Measurements from ENCODE around the gene IGFBP7.

Gene IGFBP7

DNA sequence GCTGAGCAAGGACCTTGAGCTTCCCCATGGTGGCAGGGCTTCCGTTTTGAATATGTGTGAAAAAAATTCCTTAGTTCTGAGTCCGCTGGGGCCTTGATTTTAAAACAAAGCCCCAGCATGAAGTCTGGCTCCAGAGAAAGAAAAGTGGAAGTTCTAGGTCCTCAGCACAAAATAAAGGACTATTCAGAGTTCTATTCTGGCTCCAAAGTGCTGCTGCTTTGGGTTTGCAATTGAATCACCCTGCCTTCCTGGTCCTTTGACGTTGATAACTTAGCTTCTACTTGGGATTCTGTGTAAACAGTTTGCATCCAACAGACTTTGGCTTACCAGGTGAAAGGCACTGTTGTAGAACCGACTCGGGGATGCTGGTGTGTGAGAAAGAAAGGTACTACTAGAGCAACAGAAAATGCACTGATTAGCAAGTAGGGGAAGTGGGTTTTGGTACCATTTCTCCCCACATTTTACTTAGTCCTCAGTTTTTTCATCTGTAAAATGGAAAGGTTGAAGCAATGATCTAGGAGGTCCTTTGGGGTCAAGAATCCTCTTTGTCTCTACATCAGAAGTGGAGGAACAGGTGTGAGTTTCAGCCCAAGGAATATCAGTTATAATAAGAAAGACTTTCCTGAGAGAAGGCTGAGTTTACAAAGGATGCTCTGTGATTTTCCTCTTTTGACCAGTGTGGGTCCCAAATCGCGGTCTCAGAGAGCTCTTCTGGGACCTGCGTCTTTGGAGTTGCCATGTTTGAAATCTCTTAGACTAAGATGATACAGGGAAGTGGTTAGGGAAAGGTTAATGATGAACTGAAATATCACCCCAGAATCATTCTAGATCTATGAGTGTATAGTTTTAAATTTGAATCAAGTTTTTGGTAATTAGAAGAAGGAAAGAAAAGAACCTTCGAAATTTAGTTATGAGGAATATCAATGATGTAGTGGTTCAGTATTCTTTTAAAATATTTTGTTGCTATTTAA is 28.2 kb downstream of the IGFBP7 start:
- Histone ChIP-seq H3K4me1 (ENCODE audit: control insufficient read depth, insufficient read depth, low read length) (peaks cover 42% of the 10 kb centered on the region), H3K4me3 (ENCODE audit: low read depth, low read length) (no peak overlapping the region), H3K36me3 (ENCODE audit: control insufficient read depth, insufficient read depth, low read length) (no peaks in the 10 kb centered on the region), H3K9me3 (ENCODE audit: control insufficient read depth, insufficient read depth, low read depth, low read length) (peaks cover 7% of the 10 kb centered on the region; the same call in 1 of the 2 replicates), H3K27me3 (ENCODE audit: control insufficient read depth, insufficient read depth, low read length) (no peaks in the 10 kb centered on the region), H3K27ac (ENCODE audit: low read depth, low read length) (peak overlapping the region; percentile 84; the same call in 1 of the 2 replicates), H3K9ac (ENCODE audit: low read length) (peak overlapping the region; percentile 11)

DNA sequence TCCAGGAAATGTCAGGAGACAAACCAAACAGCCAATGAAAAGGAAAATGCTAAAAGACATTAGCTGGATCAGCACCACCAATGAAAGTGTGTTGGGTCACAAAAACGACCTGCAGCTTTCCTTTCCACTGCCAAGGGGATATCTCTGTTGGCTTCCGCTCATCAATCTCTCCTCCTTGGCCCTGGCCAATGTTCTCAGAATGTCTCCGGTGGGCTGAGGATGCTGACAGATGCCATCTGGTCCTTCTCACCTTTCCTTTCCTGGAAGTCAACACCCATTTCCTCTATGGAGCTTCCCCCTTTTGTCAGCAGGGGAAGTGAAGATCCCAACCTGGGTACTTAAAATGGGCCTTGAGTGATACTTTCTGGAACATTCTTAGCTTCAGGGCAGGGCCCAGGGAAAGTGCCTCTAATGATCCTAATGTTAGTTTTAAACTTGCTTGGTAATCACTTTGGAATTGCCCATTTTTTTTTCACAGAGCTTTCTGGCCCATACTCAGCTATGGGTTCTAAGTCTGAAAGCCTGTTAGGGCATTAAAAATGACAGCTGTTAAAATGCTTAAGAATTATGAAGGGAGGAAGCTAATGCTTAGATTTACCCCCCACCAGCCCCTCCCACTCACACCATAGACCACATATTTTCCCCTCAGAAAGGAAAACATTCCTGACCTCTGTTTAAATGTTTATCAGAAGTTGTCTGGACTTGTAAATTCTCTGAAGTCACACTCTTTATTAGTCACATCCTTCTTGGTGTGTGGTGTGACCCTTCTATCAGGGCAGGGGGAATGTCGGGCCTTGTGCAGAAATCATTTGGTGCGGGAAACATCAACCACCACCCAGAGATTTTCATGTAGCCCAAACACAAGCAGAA is 29.2 kb downstream of the IGFBP7 start:
- Histone ChIP-seq H3K4me1 (ENCODE audit: control insufficient read depth, insufficient read depth, low read length) (peaks cover 42% of the 10 kb centered on the region), H3K4me3 (ENCODE audit: low read depth, low read length) (no peak overlapping the region), H3K27ac (ENCODE audit: low read depth, low read length) (peak overlapping the region; percentile 84; the same call in 1 of the 2 replicates), H3K36me3 (ENCODE audit: control insufficient read depth, insufficient read depth, low read length) (no peaks in the 10 kb centered on the region), H3K9ac (ENCODE audit: low read length) (peak overlapping the region; percentile 52), H3K27me3 (ENCODE audit: control insufficient read depth, insufficient read depth, low read length) (no peaks in the 10 kb centered on the region), H3K9me3 (ENCODE audit: control insufficient read depth, insufficient read depth, low read depth, low read length) (peaks cover 7% of the 10 kb centered on the region; the same call in 1 of the 2 replicates)

DNA sequence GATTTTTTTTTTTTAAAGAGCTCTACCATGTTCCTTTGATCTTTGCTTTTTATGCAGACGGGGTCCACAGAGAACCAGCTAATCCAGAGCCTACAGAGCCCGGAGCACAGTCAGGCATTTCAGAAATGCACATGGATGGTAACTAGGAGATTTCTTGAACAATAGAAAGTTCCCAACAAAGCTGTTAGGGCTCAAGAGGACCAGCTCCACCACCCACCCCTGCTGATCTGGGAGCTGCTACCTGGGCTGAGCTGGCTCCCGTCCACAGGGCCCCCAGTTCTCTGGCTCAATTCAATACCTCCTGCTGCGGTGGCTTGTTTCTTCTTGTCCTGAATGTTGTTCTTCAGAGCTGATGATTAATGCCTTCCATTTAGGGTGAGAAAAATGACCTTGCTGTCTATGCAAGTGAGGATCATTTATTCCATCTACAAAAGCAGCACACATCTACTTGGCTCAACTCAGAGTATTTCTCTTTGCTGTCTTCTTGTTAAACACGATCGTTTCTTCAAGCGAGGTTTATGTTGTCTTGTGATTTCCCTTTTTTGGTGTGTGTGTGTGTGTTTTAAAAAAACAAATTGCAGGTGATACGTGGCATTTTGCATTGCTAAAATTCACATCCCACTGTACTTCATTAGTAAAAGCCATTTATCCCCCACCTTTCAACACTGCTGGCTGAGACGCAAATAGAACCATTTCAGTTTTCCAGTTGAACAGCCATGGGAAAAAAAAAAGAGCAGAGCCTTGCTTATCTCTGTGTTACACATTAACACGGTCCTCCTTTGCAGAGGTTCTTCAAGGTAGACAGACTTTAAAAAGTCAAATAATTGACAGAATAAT is 31.3 kb downstream of the IGFBP7 start:
- H3K36me3 ChIP-seq (ENCODE audit: control insufficient read depth, insufficient read depth, low read length): no peaks in the 10 kb centered on the region
- peak overlapping the region; percentile 82 for H3K9ac ChIP-seq (ENCODE audit: low read length)
- no peaks in the 10 kb centered on the region for H3K27me3 ChIP-seq (ENCODE audit: control insufficient read depth, insufficient read depth, low read length)
- peak overlapping the region; percentile 19; the same call in 1 of the 2 replicates for H3K4me3 ChIP-seq (ENCODE audit: low read depth, low read length)
- no peaks in the 10 kb centered on the region for H3K9me3 ChIP-seq (ENCODE audit: control insufficient read depth, insufficient read depth, low read depth, low read length)
- peaks cover 42% of the 10 kb centered on the region for H3K4me1 ChIP-seq (ENCODE audit: control insufficient read depth, insufficient read depth, low read length)
- H3K27ac ChIP-seq (ENCODE audit: low read depth, low read length): peak overlapping the region; percentile 75

DNA sequence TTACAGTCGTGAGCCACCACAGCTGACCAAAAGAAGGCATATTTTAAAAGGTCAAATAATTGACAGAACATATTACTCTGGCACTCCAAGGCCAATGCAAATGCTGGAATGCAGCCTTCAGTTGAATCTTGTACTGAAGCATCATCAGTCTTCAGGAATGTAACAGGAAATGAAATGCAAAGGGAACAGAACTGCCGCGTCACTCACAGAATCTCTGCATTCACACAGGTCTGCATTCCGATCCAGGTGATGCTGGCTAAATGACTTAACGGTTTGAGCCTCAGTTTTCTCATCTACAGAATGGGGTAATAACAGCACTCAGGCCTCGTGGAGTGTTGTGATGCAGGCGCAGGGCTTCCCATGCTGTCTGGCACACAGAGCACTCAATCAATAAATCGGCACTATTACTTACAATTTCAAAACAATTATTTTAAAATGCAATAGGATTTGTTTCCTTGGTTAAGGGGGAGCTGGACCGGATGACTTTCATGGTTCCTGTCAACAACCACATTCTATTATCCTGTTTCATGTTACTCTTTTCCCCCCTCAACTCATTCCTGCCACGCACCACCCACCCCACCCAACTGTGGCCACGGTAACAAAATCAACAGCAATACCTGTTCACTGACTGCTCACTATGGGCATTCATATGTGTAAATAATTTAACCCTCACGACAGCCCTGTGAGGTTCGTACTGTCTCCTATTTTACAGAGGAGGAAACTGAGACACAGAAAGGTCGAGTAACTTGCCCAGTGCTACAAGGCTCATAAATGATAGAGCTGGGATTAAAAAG is 32.4 kb downstream of the IGFBP7 start:
- Histone ChIP-seq H3K27ac (ENCODE audit: low read depth, low read length) (peak overlapping the region; percentile 75), H3K9me3 (ENCODE audit: control insufficient read depth, insufficient read depth, low read depth, low read length) (no peaks in the 10 kb centered on the region), H3K27me3 (ENCODE audit: control insufficient read depth, insufficient read depth, low read length) (no peaks in the 10 kb centered on the region), H3K4me1 (ENCODE audit: control insufficient read depth, insufficient read depth, low read length) (peaks cover 42% of the 10 kb centered on the region), H3K36me3 (ENCODE audit: control insufficient read depth, insufficient read depth, low read length) (no peaks in the 10 kb centered on the region), H3K9ac (ENCODE audit: low read length) (peak overlapping the region; percentile 82), H3K4me3 (ENCODE audit: low read depth, low read length) (no peak overlapping the region)

DNA sequence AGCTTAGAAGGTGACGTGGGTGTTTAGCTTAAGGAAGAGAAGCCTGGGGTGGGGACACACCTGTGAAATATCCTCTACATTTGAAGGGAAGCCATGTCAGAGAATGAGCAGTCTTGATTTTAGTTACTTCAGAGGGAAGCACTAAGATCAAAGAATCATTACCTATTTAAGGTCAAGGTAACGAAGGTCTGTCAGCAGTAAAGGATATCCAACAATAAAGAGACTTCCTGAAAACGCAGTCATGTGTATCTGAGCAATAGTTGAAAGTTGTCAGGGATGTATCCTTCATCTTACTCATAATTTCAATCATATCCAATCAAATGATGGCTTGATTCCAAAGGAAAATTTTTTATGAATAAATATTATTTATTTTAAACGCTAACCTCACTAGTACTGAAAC is 33.5 kb downstream of the IGFBP7 start:
- H3K4me1 ChIP-seq (ENCODE audit: control insufficient read depth, insufficient read depth, low read length): peaks cover 36% of the 10 kb centered on the region
- no peak overlapping the region for H3K27ac ChIP-seq (ENCODE audit: low read depth, low read length)
- H3K9ac ChIP-seq (ENCODE audit: low read length): no peak overlapping the region
- no peaks in the 10 kb centered on the region for H3K9me3 ChIP-seq (ENCODE audit: control insufficient read depth, insufficient read depth, low read depth, low read length)
- no peak overlapping the region for H3K4me3 ChIP-seq (ENCODE audit: low read depth, low read length)
- no peaks in the 10 kb centered on the region for H3K36me3 ChIP-seq (ENCODE audit: control insufficient read depth, insufficient read depth, low read length)
- no peaks in the 10 kb centered on the region for H3K27me3 ChIP-seq (ENCODE audit: control insufficient read depth, insufficient read depth, low read length)

DNA sequence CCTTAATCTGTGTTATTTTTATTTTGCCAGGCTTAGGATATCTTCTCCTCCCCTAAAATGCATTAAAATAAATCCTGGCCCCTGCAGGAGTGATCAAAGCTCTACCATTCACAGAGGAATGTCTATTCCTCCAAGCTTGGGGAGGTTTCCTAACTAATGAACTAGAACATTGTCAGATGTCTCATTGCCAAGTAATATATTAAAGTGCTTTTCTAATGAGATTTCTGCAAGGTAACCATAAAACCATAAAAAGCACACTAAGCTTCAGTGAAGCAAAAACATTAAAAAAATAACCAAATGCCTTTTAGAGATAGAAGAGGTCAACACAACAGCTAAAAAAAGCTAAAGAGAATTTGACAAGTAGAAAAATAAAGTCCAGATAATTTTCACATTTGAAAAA is 34.8 kb downstream of the IGFBP7 start:
- no peaks in the 10 kb centered on the region for H3K36me3 ChIP-seq (ENCODE audit: control insufficient read depth, insufficient read depth, low read length)
- H3K4me1 ChIP-seq (ENCODE audit: control insufficient read depth, insufficient read depth, low read length): peaks cover 23% of the 10 kb centered on the region
- no peaks in the 10 kb centered on the region for H3K9me3 ChIP-seq (ENCODE audit: control insufficient read depth, insufficient read depth, low read depth, low read length)
- H3K9ac ChIP-seq (ENCODE audit: low read length): no peak overlapping the region
- no peak overlapping the region for H3K27ac ChIP-seq (ENCODE audit: low read depth, low read length)
- no peaks in the 10 kb centered on the region for H3K27me3 ChIP-seq (ENCODE audit: control insufficient read depth, insufficient read depth, low read length)
- no peak overlapping the region for H3K4me3 ChIP-seq (ENCODE audit: low read depth, low read length)

DNA sequence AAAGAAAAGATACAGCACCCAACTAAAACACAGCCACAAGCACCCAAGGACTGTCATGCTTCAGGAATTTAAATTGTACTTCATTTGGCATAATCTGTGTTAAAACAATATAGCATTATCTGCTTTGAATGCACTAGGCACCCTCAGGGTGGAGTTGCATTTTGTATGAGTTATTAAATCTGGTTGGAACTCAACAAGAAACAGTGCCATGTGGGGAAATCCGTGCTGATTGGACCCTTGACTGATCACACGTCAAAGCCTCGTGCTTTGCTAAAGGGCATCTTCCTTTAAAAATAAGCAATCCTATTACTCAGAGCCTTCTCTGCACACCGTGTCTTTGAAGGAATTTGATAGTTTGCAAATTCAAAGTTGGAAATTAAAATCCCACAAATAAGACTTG is 35.4 kb downstream of the IGFBP7 start:
- Histone ChIP-seq H3K9ac (ENCODE audit: low read length) (no peak overlapping the region), H3K4me1 (ENCODE audit: control insufficient read depth, insufficient read depth, low read length) (peaks cover 19% of the 10 kb centered on the region), H3K27me3 (ENCODE audit: control insufficient read depth, insufficient read depth, low read length) (no peaks in the 10 kb centered on the region), H3K9me3 (ENCODE audit: control insufficient read depth, insufficient read depth, low read depth, low read length) (no peaks in the 10 kb centered on the region), H3K27ac (ENCODE audit: low read depth, low read length) (no peak overlapping the region), H3K36me3 (ENCODE audit: control insufficient read depth, insufficient read depth, low read length) (no peaks in the 10 kb centered on the region), H3K4me3 (ENCODE audit: low read depth, low read length) (no peak overlapping the region)

DNA sequence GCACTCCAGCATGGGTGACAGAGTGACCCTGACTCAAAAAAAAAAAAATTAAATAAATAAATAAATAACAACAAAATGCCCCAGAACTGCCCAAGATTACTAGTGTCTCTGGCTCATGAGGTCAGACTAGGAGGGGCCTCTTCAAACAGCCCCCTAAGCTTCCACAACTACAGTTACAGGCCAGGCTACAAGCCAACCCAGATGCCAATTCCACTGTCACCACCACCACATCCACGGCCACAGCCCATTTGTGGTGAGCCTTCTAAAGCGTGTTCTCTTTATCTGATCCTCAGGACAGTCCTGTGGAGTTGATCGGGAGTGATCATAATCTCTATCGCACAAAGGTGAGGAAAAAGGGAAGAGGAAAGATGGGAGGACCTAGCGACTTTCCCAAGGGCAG is 36.6 kb downstream of the IGFBP7 start:
- H3K4me1 ChIP-seq (ENCODE audit: control insufficient read depth, insufficient read depth, low read length): peaks cover 8% of the 10 kb centered on the region
- H3K27me3 ChIP-seq (ENCODE audit: control insufficient read depth, insufficient read depth, low read length): no peaks in the 10 kb centered on the region
- H3K27ac ChIP-seq (ENCODE audit: low read depth, low read length): no peak overlapping the region
- H3K9ac ChIP-seq (ENCODE audit: low read length): no peak overlapping the region
- no peaks in the 10 kb centered on the region for H3K9me3 ChIP-seq (ENCODE audit: control insufficient read depth, insufficient read depth, low read depth, low read length)
- H3K36me3 ChIP-seq (ENCODE audit: control insufficient read depth, insufficient read depth, low read length): no peaks in the 10 kb centered on the region
- no peak overlapping the region for H3K4me3 ChIP-seq (ENCODE audit: low read depth, low read length)

DNA sequence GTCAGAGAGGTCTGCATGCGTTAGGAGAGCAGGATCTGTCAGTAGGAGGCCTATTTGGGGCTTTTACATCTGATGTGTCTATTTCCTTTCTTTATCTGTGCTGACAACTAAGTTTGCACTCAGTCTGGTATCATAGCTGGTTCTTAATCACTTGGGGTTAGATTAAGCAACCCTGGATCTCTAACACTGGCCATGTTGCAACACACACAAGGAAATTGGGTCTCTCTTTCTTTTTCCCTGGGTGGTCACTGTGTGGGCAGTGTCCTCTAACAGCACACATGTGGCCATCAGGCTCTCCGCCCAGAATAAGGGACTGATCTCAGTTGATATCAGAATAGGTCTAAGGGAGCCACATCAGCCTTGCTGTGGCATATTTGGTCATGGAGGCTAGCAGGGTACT is 38.9 kb downstream of the IGFBP7 start:
- Histone ChIP-seq H3K4me3 (ENCODE audit: low read depth, low read length) (no peak overlapping the region), H3K27ac (ENCODE audit: low read depth, low read length) (no peak overlapping the region), H3K9ac (ENCODE audit: low read length) (no peak overlapping the region), H3K36me3 (ENCODE audit: control insufficient read depth, insufficient read depth, low read length) (no peaks in the 10 kb centered on the region), H3K9me3 (ENCODE audit: control insufficient read depth, insufficient read depth, low read depth, low read length) (no peaks in the 10 kb centered on the region), H3K27me3 (ENCODE audit: control insufficient read depth, insufficient read depth, low read length) (no peaks in the 10 kb centered on the region), H3K4me1 (ENCODE audit: control insufficient read depth, insufficient read depth, low read length) (no peaks in the 10 kb centered on the region)

DNA sequence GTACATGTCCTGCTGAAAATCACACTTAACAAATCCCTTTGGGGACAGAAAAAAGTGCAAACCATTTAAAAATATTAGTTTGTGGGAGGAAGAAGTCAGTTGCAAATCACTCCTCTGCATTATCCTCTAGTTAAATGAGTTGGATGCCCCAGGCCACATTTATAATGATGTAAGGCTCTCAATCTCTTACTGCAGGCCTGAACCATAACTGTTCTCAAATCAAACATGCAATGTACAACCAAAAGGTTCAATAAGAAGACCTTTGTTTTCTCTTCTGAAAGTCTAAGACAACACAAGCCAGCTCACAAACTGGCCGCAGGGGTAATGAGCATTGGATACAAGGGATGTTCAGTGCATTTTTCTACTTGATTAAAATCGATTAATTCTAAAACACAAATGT is 39.7 kb downstream of the IGFBP7 start:
- H3K27me3 ChIP-seq (ENCODE audit: control insufficient read depth, insufficient read depth, low read length): no peaks in the 10 kb centered on the region
- no peak overlapping the region for H3K27ac ChIP-seq (ENCODE audit: low read depth, low read length)
- no peak overlapping the region for H3K9ac ChIP-seq (ENCODE audit: low read length)
- no peaks in the 10 kb centered on the region for H3K36me3 ChIP-seq (ENCODE audit: control insufficient read depth, insufficient read depth, low read length)
- H3K9me3 ChIP-seq (ENCODE audit: control insufficient read depth, insufficient read depth, low read depth, low read length): no peaks in the 10 kb centered on the region
- H3K4me3 ChIP-seq (ENCODE audit: low read depth, low read length): no peak overlapping the region
- no peaks in the 10 kb centered on the region for H3K4me1 ChIP-seq (ENCODE audit: control insufficient read depth, insufficient read depth, low read length)

Measured in HUES6 (cell line).